ENCODE results near the gene PTPRO.
A peak's percentile ranks its signal among the peaks of the same experiment; 100 is the strongest.

PTPRO gene

DNA sequence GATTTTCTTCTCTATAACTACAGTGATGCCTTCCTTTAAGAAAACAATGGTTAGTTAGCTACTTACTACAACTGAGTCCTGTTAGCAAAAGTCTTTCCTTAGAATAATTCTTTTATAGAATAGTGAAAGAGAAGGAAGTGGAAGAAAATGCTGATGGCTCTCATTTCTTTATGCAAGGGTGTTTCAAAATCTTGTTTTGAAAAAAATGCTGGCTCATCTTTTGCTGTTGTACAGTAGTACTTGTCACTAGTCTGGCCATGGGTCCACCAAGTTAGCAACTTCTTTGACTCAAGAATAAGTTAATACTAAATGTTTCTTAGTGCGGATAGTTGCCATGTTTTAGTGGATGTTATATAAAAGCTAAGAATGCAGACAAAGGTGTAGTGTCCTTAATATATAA lies 225.4 kb downstream of the PTPRO start:
- TF ChIP-seq POLR2A (IDR thresholded peaks at IDR 0.05; ENCODE audit: low read length) = no peak
- TF ChIP-seq GATA1 (IDR thresholded peaks at IDR 0.05; ENCODE audit: low read depth, low read length) = no peak
- no peak for DNase-seq

DNA sequence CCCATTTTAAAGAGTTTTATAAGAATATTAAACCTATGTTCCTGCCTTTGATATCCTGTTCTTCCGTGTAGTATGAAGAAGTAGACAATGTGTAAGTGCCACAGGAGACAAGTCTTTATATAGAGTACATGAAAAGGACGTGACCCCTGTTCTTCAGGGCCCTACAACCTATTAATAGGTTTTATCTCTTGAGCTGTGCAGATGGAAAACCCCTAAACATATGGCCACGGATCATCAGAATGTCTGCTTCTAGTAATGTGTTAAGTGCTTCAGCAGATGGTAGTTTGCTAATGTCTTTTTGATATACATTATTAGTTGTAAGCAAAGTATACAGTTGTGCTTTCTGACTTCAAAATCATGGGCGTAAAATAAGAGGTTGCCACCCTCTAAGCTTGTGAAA lies 228.5 kb downstream of the PTPRO start:
- DNase-seq = no peak
- TF ChIP-seq POLR2A (IDR thresholded peaks at IDR 0.05; ENCODE audit: low read length) = no peak
- TF ChIP-seq GATA1 (IDR thresholded peaks at IDR 0.05; ENCODE audit: low read depth, low read length) = no peak

DNA sequence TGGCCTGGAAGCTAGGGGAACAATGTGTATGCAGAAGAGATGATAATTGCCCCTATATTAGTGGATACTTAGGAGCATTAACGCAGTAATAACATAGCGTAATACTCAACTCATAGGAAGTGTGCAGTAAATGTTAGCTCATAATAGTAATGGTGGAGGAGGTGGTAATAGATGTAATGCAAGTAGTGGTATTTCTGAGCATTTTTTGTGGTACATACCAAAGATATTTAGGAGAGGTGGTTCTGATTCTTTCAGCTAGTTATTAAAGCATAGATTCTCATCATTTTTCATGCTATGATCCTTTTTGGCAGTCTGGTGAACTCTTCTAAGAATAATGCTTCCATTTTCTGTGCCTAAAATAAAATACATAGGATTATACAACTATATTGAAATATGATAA lies 233.1 kb downstream of the PTPRO start:
- no peak for DNase-seq
- TF ChIP-seq GATA1 (IDR thresholded peaks at IDR 0.05; ENCODE audit: low read depth, low read length) (no peak), POLR2A (IDR thresholded peaks at IDR 0.05; ENCODE audit: low read length) (no peak)

DNA sequence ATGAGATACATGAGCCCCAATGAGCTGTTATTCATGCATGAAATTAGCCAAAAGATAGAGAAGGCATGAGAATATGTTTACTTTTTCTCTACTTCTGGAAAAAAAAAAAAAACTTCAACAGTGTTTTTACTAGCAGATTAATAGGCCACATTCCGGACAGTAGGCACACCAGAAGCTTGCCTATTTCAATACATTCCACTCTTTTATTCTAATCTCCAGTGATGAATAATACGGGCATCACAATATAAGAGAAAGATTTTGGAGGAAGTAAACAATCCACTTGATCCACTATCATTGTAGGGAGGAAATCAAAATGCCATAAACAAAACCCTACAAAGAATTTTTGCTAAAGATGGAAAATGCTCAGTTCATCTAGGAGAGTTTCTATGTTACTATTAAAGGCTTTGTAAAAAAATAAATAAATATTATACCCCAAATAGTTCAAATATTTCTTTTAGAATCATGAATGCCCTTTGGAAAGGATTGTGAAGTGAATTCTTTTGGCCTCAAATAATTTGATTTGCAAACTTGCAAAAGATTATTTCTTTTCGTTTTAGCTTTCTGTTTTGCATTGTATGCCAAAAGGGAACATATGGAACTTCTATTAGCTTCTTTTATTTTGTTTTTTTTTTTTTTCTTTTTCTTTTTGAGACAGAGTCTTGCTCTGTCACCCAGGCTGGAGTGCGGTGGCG lies 234.2 kb downstream of the PTPRO start:
- TF ChIP-seq POLR2A (IDR thresholded peaks at IDR 0.05; ENCODE audit: low read length) = no peak
- no peak for TF ChIP-seq GATA1 (IDR thresholded peaks at IDR 0.05; ENCODE audit: low read depth, low read length)
- DNase-seq = no peak

DNA sequence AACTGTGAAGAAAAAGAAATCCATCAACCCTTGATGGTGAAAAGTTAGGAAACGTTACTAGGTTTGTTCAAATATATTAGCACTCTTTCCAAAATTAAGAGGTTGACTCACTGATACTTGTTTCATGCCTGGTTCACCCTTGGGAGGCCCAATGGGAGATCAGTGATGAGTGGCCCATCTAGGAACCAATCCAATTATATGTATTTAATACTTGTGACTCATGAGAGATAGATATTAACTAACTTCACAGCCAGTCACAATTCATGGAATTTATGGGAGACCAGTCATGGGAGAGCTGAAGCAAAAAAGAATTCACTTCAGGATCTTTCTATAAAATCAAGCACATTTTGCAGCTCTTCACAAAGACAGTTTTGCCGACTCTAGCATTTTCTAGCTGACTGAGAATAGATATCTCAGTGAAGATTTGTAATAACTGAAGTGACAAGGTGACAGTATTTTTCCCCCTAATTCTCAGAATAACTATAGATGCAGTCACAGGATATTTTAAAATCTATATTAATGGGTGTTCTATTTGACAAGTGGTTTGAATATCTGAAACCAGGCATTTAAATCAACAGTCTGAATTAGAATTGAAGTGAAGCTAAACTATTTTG lies 236.7 kb downstream of the PTPRO start:
- TF ChIP-seq GATA1 (IDR thresholded peaks at IDR 0.05; ENCODE audit: low read depth, low read length) (no peak), POLR2A (IDR thresholded peaks at IDR 0.05; ENCODE audit: low read length) (no peak)
- no peak for DNase-seq

DNA sequence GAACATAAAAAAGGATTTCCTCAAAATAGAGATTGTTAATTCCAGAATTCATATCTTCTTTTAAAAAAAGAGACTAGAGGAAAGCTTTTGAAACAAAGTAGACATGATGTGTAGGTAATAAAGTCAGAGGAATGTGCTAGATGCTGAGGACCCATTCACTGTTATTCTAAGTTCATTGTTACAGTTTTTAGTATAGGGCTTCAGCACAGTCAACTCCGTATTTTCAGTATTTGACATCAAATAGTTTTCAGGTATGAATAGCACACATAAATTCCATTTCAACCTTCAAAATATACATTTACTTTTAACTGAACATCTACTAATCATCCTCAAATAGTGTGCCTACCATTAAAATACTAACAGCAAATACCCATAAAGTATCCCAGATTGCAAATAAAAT lies 239.1 kb downstream of the PTPRO start:
- TF ChIP-seq GATA1 (IDR thresholded peaks at IDR 0.05; ENCODE audit: low read depth, low read length) (no peak), POLR2A (IDR thresholded peaks at IDR 0.05; ENCODE audit: low read length) (no peak)
- DNase-seq = no peak

DNA sequence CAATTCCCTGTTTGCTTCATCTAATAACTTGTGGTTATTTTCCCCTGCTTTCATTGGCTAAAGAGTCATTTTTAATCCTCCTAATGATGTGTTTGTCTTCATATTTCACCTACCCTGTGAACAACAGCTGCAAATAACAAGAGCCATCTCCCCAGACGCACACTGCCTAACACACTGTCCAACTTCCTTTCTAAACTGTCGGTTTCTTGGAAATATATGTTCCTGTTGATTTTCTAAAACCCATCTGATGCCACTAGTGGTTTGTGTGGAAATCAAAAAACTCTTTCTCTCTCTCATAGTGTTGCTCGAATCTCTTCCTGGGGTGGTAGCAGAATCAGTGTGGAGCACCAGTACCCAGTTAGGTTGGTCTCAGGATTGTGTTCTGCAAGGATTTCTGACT lies 240.0 kb downstream of the PTPRO start:
- TF ChIP-seq GATA1 (IDR thresholded peaks at IDR 0.05; ENCODE audit: low read depth, low read length) = no peak
- no peak for TF ChIP-seq POLR2A (IDR thresholded peaks at IDR 0.05; ENCODE audit: low read length)
- no peak for DNase-seq

DNA sequence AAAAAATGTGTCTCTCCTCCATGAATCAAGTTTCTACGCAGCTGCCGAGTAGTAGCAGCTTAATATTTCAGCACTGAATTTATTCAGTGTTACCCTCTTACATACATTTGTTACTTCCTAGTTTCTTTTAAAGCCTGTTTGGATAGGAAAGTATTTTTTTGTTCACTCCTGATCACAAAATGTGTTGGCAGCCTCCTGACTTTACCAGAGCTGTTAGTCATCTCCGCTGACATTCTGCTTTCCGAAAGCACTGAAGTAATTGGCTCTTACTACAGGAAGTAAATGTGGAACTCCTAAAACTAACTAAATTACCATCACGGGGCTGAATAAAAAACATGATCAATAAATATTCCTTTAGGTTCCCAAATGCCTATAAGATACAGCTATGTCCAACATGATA lies 241.4 kb downstream of the PTPRO start:
- DNase-seq = no peak
- TF ChIP-seq GATA1 (IDR thresholded peaks at IDR 0.05; ENCODE audit: low read depth, low read length) = no peak

DNA sequence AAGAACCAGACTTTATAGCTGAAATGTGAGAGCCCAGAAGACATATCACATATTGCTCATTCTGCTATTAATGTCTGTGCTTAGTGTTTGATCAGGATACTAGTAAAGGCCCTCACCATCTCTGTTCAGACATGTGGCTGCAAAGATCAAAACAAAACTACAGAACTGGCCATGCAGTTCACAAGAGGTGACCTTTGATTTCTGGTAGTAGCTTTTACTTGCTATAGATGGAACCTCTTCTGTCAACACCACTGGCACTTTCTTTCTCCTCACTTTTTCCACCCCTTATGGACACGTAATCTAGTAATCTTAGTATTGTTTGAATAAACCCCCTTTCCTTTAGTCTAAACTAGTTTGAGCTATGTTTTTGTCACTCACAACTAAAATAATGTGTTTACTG lies 252.0 kb downstream of the PTPRO start:
- TF ChIP-seq GATA1 (IDR thresholded peaks at IDR 0.05; ENCODE audit: low read depth, low read length) (no peak), POLR2A (IDR thresholded peaks at IDR 0.05; ENCODE audit: low read length) (no peak)
- no peak for DNase-seq

DNA sequence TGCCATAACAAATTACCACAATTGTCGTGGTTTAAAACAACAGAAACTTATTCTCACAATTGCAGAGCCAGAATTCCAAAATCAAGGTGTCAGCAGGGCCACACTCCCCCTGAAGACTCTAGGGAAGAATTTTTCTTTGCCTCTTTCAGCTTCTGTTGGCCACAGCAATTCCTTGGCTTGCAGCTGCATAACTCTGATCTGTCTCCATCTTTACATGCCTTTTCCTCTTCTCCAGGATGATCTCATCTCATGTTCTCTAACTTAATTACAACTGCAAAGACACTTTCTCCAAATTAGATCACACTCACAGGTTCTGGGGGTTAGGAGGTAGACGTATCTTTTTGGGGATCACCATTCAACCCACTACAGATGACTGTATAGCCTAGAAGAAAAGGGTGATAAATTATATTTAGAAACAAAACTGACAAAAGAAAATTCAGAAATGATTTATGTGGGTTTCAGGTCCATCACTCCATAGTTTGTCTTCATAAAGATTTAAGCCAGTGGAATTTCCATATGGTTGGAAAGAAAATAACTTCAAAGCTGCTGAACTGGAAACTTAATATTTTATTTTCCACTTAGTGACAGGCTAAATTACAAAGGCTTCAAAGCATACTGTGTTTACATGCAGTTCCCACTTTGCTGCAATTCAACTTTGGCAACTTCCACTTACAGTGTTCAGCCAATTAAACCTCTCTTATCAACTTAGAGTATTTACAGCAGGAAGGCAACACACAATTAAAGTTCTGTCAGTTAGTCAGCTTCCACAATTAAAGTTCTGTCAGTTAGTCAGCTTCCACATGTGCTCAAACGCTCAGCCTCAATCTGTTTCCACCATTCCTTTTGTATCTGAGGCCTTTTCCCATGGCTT lies 253.6 kb downstream of the PTPRO start:
- no peak for DNase-seq
- TF ChIP-seq POLR2A (IDR thresholded peaks at IDR 0.05; ENCODE audit: low read length) (no peak), GATA1 (IDR thresholded peaks at IDR 0.05; ENCODE audit: low read depth, low read length) (no peak)

DNA sequence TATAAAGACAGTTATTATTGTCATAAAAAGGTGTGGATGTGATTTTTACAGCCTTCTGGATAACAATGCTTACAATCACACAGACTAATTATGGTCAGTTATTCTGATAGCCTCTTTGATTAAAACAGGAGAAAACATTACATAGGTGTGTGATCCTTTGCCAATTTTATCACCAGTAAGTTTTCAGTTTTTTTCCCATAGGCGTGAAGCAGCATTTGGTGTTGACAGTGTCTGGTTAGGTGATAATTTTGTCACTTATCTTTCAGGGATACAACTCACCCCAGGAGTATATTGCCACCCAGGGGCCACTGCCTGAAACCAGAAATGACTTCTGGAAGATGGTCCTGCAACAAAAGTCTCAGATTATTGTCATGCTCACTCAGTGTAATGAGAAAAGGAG lies 258.1 kb downstream of the PTPRO start:
- no peak for DNase-seq
- TF ChIP-seq POLR2A (IDR thresholded peaks at IDR 0.05; ENCODE audit: low read length) (no peak), GATA1 (IDR thresholded peaks at IDR 0.05; ENCODE audit: low read depth, low read length) (no peak)

DNA sequence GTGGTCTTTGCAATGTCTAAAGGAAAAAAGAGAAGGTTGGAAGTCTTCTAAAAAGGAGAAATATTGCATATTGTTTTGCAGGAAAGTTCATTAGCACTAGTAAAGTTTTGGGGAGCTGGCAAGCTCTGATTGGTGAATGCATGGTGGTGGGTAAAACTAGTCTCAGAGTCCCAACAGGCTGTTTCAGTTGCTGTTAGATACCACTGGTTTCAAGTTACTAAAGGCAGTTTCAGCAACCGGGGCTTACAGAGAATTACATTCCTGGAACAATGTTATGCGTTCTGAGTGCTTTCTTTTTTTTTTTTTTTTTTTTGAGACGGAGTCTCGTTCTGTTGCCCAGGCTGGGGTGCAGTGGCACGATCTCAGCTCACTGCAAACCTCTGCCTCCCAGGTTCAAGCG lies 258.7 kb downstream of the PTPRO start:
- DNase-seq = no peak

DNA sequence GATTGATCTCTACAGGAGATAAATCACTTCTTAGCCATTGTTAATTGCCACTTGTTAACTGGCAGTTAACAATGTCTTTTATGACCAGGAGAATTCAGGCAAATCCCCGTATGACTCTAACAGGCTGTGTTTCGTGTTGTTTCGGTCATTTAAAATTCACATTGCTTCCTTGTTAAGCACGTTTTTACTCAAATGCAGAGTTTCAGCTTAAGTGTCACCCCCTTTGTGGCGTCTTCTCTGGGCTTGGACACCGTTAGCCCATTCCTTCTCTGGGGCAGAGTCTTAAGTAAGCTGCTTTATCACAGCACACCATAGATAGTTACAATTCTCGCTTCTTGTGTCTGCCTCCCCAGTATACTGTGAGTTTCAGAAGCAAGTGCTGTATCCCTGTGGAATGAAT lies 261.5 kb downstream of the PTPRO start:
- TF ChIP-seq POLR2A (IDR thresholded peaks at IDR 0.05; ENCODE audit: low read length) (no peak), GATA1 (IDR thresholded peaks at IDR 0.05; ENCODE audit: low read depth, low read length) (no peak)
- DNase-seq = no peak

More for the DNA sequence above, 258.7 kb downstream of the PTPRO start:
- TF ChIP-seq GATA1 (IDR thresholded peaks at IDR 0.05; ENCODE audit: low read depth, low read length) = no peak
- TF ChIP-seq POLR2A (IDR thresholded peaks at IDR 0.05; ENCODE audit: low read length) = no peak

DNA sequence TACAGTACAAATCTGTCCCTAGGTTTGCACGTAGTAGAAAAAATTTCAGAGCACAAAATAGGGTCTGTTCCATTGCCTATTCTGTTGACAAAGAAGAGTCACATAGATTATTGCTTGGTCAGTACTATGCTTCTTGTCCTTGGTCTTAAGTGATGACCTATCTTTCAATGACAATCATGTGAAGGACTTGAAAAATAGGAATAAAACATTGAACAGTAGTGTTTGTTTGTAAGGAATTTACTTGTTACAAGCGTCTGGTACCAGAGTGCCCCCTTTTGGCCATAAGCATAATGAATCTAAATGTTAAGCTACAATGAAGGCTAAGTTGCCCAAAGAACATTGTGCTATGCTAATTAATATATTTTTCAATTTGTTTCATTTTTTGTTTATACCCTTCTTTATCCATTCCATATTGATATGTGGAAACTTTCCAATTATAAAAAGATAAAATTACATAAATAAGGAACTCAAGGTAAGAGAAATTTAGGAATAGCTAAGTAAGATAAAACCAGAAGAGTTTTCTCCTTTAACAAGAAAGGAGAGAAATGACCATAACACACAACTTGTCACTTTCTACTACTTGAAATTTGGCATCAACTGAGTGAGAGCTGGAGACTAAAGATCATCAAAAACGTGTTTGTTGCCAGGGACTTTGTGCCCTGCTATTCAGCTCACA lies 262.2 kb downstream of the PTPRO start:
- TF ChIP-seq POLR2A (IDR thresholded peaks at IDR 0.05; ENCODE audit: low read length) (no peak), GATA1 (IDR thresholded peaks at IDR 0.05; ENCODE audit: low read depth, low read length) (no peak)

More for the DNA sequence above, 262.2 kb downstream of the PTPRO start:
- peak; percentile 70 to 79 for DNase-seq
